Measurements from ENCODE around the gene ARHGEF1. TPM values are rescaled to one million over a fixed set of nuclear protein-coding genes. Genes with fewer than 3 reads are reported as not detected.

ARHGEF1 gene
- total RNA-seq: 48.1 and 49.5 TPM in 2 replicates

GRCh38 chr19:41882568-41883462, at the start of gene ARHGEF1:
Gene ARHGEF1, plus strand, starts transcription at chr19:41883184. Its CDS starts 4,899 bp downstream, at chr19:41888083.

DNA sequence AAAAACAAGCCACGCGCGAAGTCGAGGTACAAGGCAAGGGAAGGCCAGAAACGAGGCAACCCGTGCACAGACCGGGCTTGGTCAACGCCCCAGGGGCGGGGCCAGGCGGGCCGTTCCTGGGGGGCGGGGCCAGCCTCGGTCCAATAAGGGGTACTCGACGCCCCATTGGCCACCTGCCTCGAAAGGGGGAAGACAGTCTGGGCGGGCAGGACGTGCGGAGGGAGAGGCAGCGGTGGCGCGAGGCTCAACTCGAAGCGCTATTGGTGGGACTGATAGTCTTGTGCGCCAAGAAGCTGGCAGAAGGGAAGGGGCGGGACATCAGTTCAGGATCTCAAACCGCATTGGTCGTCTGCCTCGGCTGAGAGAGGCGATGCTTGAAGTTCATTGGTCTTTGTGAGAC, 38.4 kb upstream of the ARHGEF1 start, which contains the start of gene LYPD4:
Gene LYPD4 (minus strand): TSS at position 83 of the 400 bp plus-strand sequence. CDS start 5,398 bp downstream, outside the sequence.

DNA sequence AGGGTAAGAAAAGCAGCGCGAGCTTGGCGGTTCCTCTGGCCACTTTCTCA, 38.2 kb upstream of the ARHGEF1 start, which contains the start of gene DMRTC2:
Gene DMRTC2 (plus strand): TSS at position 42 of the 50 bp plus-strand sequence. CDS start 2,387 bp downstream, outside the sequence.

DNA sequence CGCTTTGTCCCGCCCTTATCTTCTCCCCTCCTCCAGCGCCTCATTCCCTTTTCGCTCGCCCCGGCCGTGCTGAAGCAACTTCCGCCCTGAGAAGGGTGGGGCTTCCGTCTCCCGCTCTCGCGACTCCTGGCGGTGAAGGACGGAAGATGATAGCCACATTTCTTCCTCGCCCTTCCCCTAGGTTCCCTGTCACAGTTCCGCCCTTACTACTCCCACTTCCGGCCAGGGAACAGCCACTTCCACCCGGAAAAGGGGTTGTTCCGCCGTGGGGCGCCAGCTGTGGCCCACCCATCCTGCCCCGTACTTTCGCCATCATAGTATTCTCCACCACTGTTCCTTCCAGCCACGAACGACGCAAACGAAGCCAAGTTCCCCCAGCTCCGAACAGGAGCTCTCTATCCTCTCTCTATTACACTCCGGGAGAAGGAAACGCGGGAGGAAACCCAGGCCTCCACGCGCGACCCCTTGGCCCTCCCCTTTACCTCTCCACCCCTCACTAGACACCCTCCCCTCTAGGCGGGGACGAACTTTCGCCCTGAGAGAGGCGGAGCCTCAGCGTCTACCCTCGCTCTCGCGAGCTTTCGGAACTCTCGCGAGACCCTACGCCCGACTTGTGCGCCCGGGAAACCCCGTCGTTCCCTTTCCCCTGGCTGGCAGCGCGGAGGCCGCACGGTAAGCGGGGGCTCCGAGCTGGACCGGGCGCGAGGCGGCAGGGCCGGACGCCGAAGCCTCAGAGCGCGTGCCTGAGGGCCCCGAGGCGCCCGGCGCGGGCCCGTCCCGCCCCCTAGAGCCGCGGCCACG, 23.2 kb upstream of the ARHGEF1 start, which contains the start of gene RPS19:
Gene RPS19 (plus strand): TSS at position 638 of the 801 bp plus-strand sequence. CDS start 520 bp downstream, outside the sequence.

DNA sequence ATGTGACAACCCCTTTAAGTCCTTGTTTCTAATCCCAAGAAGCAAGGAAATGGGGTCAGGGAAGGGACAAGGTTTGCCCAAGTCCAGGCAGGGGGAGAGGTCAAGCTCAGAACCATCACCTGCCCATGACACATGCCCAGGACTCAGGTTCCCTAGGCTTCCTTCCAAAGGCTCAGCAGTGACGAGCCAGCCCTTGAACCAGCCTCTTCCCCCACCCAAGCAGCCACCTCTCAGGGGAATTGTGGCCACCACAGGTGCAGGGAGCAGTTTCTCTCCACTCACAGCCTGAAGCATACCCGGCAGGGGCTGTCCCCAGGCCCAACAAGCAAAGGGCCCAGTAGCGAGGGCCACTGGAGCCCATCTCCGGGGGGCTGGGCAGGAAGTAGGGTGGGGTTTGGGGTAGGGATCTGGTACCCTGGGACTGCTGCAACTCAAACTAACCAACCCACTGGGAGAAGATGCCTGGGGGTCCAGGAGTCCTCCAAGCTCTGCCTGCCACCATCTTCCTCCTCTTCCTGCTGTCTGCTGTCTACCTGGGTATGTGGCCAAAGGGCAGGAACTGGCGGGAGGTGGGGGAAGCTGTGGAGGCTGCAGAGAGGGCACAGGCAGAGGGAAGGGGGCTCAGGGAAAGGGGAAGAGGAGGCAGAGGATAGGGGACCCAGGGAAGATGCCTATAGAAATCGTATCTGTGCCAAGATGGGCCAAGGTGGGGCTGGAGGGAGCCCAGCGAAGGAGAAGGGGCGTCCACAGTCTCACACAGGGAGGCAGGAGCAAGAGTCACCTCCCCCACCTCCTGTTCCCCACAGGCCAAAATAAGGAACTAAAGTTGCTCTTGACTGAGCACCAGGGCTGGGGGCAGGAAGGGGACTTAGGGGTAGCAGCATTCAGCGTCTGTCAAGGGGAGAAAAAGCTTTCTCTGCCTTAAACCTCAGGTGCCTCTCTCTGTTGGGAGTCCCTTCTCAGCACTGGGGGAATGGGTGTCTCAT, 5.8 kb upstream of the ARHGEF1 start, which contains the start of gene CD79A:
Gene CD79A (plus strand): TSS at position 433 of the 986 bp plus-strand sequence. CDS start 26 bp downstream, at position 459.

DNA sequence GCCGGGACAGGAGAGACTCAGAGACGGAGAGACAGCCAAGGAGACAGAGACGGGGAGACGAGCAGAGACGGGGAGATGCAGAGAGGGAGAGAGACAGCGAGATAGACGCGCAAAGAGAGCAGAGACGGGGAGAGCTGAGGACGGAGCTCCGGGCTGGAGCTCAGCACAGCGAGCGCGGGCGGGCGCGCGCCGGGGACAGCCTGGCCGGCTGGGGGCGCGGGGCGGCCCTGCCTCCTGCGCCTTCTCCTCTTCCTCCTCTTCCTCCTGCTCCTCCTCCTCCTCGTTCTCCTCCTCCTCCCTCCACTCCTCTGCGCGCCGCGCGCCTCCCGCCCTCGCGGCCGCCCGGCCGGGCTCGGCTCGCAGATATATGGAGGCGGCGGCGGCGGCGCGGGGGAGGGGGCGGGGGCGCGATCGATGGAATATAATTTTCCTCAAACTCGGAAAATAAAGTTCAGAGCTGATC, 45.3 kb downstream of the ARHGEF1 start, which contains the start of gene ERFL:
Gene ERFL (minus strand): TSS at position 229 of the 463 bp plus-strand sequence. CDS start 15,530 bp downstream, outside the sequence.

Small RNA genes within 50 kb of the gene (small RNA-seq; reads per million reads assigned to genes)
- not detected for gene MIR6797

Other genes starting within 250 kb of the ARHGEF1 start
- not detected in 2 replicates for gene CEACAM7, start 194.9 kb upstream of the ARHGEF1 start, total RNA-seq
- gene CEACAM5, start 174.6 kb upstream of the ARHGEF1 start, total RNA-seq: not detected in 2 replicates
- not detected in 2 replicates for gene CEACAM6, start 127.7 kb upstream of the ARHGEF1 start, total RNA-seq
- not detected in 2 replicates for gene CEACAM3, start 86.6 kb upstream of the ARHGEF1 start, total RNA-seq
- gene LYPD4, start 38.5 kb upstream of the ARHGEF1 start, total RNA-seq: not detected in 2 replicates
- not detected in 2 replicates for gene DMRTC2, start 38.1 kb upstream of the ARHGEF1 start, total RNA-seq
- 446 and 467 TPM in 2 replicates for gene RPS19, start 22.9 kb upstream of the ARHGEF1 start, total RNA-seq
- 0.12 TPM in 1 of 2 replicates, not detected in the other for gene CD79A, start 5.9 kb upstream of the ARHGEF1 start, total RNA-seq
- not detected in 2 replicates for gene ERFL, start 45.3 kb downstream of the ARHGEF1 start, total RNA-seq
- gene RABAC1, start 76.1 kb downstream of the ARHGEF1 start, total RNA-seq: 109 and 121 TPM in 2 replicates
- not detected in 2 replicates for gene ATP1A3, start 111.0 kb downstream of the ARHGEF1 start, total RNA-seq
- gene GRIK5, start 187.0 kb downstream of the ARHGEF1 start, total RNA-seq: 0.12 and 0.32 TPM in 2 replicates
- 28.2 and 28.4 TPM in 2 replicates for gene ZNF574, start 193.0 kb downstream of the ARHGEF1 start, total RNA-seq
- gene POU2F2, start 249.3 kb downstream of the ARHGEF1 start, total RNA-seq: 2.9 and 5.3 TPM in 2 replicates

Measured in hair follicle dermal papilla cell (primary cell).